ENCODE measurements around the gene DEAF1. TPM values are rescaled to one million over a fixed set of nuclear protein-coding genes. Genes with fewer than 3 reads are reported as not detected.

Gene DEAF1
- total RNA-seq, 1 donor from 2014 or later: 39.8 TPM

GRCh38 chr11:608791-609251, 86.2 kb downstream of the DEAF1 start:
- ChIA-PET POLR2A (no interaction called here), CTCF (no interaction called here)
- peaks cover 2% of the 10 kb centered on the region for H3K4me1 Mint-ChIP-seq
- H3K27me3 Mint-ChIP-seq: no peaks in the 10 kb centered on the region
- no peak overlapping the region for H3K27ac Mint-ChIP-seq
- DNase-seq: no peak
- H3K4me3 Mint-ChIP-seq: no peak overlapping the region
- H3K9me3 Mint-ChIP-seq: no peaks in the 10 kb centered on the region
- no peak for ATAC-seq (ENCODE audit: low read depth)
- peaks cover 76% of the 10 kb centered on the region for H3K36me3 Mint-ChIP-seq (ENCODE audit: low read depth)
- intact Hi-C loops (cut with micrococcal nuclease): no loop called here
- TF ChIP-seq CTCF (IDR thresholded peaks at IDR 0.05): no peak

- ATAC-seq (ENCODE audit: low read depth) (no peak), DNase-seq (no peak)
- Mint-ChIP-seq H3K36me3 (ENCODE audit: low read depth) (peaks cover 78% of the 10 kb centered on the region), H3K9me3 (no peaks in the 10 kb centered on the region), H3K4me1 (peaks cover 2% of the 10 kb centered on the region), H3K27ac (no peak overlapping the region), H3K4me3 (no peak overlapping the region), H3K27me3 (no peaks in the 10 kb centered on the region)
- ChIA-PET POLR2A (no interaction called here), CTCF (no interaction called here)
- intact Hi-C loops (cut with micrococcal nuclease): no loop called here
- no peak for TF ChIP-seq CTCF (IDR thresholded peaks at IDR 0.05)
These were observed 86.9 kb downstream of the DEAF1 start for GRCh38 chr11:607971-608659.

- ATAC-seq (ENCODE audit: low read depth): no peak
- Mint-ChIP-seq H3K27me3 (no peaks in the 10 kb centered on the region), H3K9me3 (no peaks in the 10 kb centered on the region), H3K4me1 (peaks cover 2% of the 10 kb centered on the region), H3K27ac (no peak overlapping the region), H3K4me3 (no peak overlapping the region), H3K36me3 (ENCODE audit: low read depth) (peaks cover 80% of the 10 kb centered on the region)
- TF ChIP-seq CTCF (IDR thresholded peaks at IDR 0.05): no peak
- DNase-seq: no peak
- ChIA-PET CTCF (no interaction called here), POLR2A (interaction anchor here (0.6 to 0.9 kb wide), 2 partner anchors 30 to 88 kb away, joined by 3 to 5 read pairs; partner anchors contain the start of gene TMEM80)
- intact Hi-C loops (cut with micrococcal nuclease): no loop called here
These were observed 87.8 kb downstream of the DEAF1 start for GRCh38 chr11:607020-607780.

GRCh38 chr11:606245-606644, 88.8 kb downstream of the DEAF1 start:
- DNase-seq: no peak
- ChIA-PET POLR2A (interaction anchor here (0.6 kb wide), 1 partner anchor 89 kb away, joined by 5 read pairs; the partner anchor contains the start of gene TMEM80), CTCF (no interaction called here)
- Mint-ChIP-seq H3K36me3 (ENCODE audit: low read depth) (peaks cover 80% of the 10 kb centered on the region), H3K27me3 (no peaks in the 10 kb centered on the region), H3K27ac (no peak overlapping the region), H3K4me1 (no peaks in the 10 kb centered on the region), H3K4me3 (no peak overlapping the region), H3K9me3 (no peaks in the 10 kb centered on the region)
- no peak for TF ChIP-seq CTCF (IDR thresholded peaks at IDR 0.05)
- ATAC-seq (ENCODE audit: low read depth): no peak
- intact Hi-C loops (cut with micrococcal nuclease): no loop called here

All from activated B cell treated with CpG ODN at 0.5 μM for 24 hours (primary cell).